Neural progenitor cell (in vitro differentiated cells): ENCODE results near the gene BOLL. TPM values are rescaled to one million over a fixed set of nuclear protein-coding genes. Genes with fewer than 3 reads are reported as not detected.

Experiments
- DNase-seq: peaks from one replicate; pipeline ENCODE4 v3.0.0-alpha.2; 2016; ENCODE audit warnings: low spot score
- H2AFZ ChIP-seq: fragments of 200-600 bp; sonication (generic); replicated peaks from 2 replicates; pipeline ENCODE4 v1.6.1; 2016; ENCODE audit warnings: antibody characterized with exemption
- H3F3A ChIP-seq: fragments of 200-600 bp; sonication (generic); 2 replicates; pipeline ENCODE4 v1.6.1; 2016; ENCODE audit warnings: antibody characterized with exemption, low read depth
- H3K27ac ChIP-seq: fragments of 200-600 bp; sonication (generic); 2 replicates; pipeline ENCODE4 v1.5.1; 2016; ENCODE audit warnings: mild to moderate bottlenecking
- H3K27me3 ChIP-seq: fragments of 200-600 bp; sonication (generic); 2 replicates; pipeline ENCODE4 v1.6.1; 2016; ENCODE audit warnings: mild to moderate bottlenecking, moderate library complexity
- H3K36me3 ChIP-seq: fragments of 200-600 bp; sonication (generic); 2 replicates; pipeline ENCODE4 v1.5.1; 2016
- H3K4me1 ChIP-seq: fragments of 200-600 bp; sonication (generic); 2 replicates; pipeline ENCODE4 v1.6.1; 2016; ENCODE audit warnings: mixed run types
- H3K4me2 ChIP-seq: fragments of 200-600 bp; sonication (generic); 2 replicates; pipeline ENCODE4 v1.6.1; 2016
- H3K4me3 ChIP-seq: fragments of 200-600 bp; sonication (generic); 2 replicates; pipeline ENCODE4 v1.5.1; 2016
- H3K79me2 ChIP-seq: fragments of 200-600 bp; sonication (generic); 2 replicates; pipeline ENCODE4 v1.6.1; 2016; ENCODE audit warnings: low read depth
- H3K9ac ChIP-seq: fragments of 200-600 bp; sonication (generic); 2 replicates; pipeline ENCODE4 v1.6.1; 2016
- H3K9me3 ChIP-seq: fragments of 200-600 bp; sonication (generic); 2 replicates; pipeline ENCODE4 v1.5.1; 2016; ENCODE audit warnings: low read depth
- H4K20me1 ChIP-seq: fragments of 200-600 bp; sonication (generic); 2 replicates; pipeline ENCODE4 v1.6.1; 2016; ENCODE audit warnings: low read depth
- H3K27ac Mint-ChIP-seq: 3 replicates; pipeline ENCODE4 v1.8.0; 2021; ENCODE audit warnings: mixed read lengths
- H3K27me3 Mint-ChIP-seq: 2 replicates; pipeline ENCODE4 v1.8.0; 2022; ENCODE audit warnings: low read depth, mild to moderate bottlenecking, inconsistent platforms, moderate library complexity, mixed read lengths; ENCODE audit not compliant: insufficient read depth
- H3K36me3 Mint-ChIP-seq: 3 replicates; pipeline ENCODE4 v1.8.0; 2021; ENCODE audit warnings: mixed read lengths
- H3K4me1 Mint-ChIP-seq: 3 replicates; pipeline ENCODE4 v1.8.0; 2021; ENCODE audit warnings: mixed read lengths
- H3K4me3 Mint-ChIP-seq: 3 replicates; pipeline ENCODE4 v1.8.0; 2021; ENCODE audit warnings: mild to moderate bottlenecking, moderate library complexity, mixed read lengths
- H3K9me3 Mint-ChIP-seq: 3 replicates; pipeline ENCODE4 v1.8.0; 2020; ENCODE audit warnings: mixed read lengths
- EZH2 ChIP-seq: fragments of 200-600 bp; sonication (generic); IDR thresholded peaks from 2 replicates; pipeline ENCODE4 v1.6.1; 2017; ENCODE audit warnings: antibody characterized with exemption, mild to moderate bottlenecking, moderate library complexity
- EZH2phosphoT487 ChIP-seq: fragments of 200-600 bp; sonication (generic); IDR thresholded peaks from 2 replicates; pipeline ENCODE4 v1.6.1; 2017; ENCODE audit warnings: antibody characterized with exemption
- total RNA-seq: library from RNA; depleted of rRNA; stranded (reverse); fragments of >200 nt; gene quantifications from 2 replicates; pipeline ENCODE4 v1.2.3, GENCODE V29; 2015; ENCODE audit warnings: low replicate concordance
- TF ChIP-seq, protein P1 (sequence below): fragments of 200-600 bp; sonication (generic); IDR thresholded peaks from 2 replicates; pipeline ENCODE4 v1.5.1; 2017; ENCODE audit warnings: antibody characterized with exemption, mild to moderate bottlenecking

BOLL gene
- total RNA-seq, 1 donor from 2014 or later, result not detected

- peak overlapping the region; percentile 13 for H3K27ac Mint-ChIP-seq
- Histone ChIP-seq H3K4me1 (peaks cover 31% of the 10 kb centered on the region), H3K36me3 (no peaks in the 10 kb centered on the region), H3K9ac (no peak overlapping the region), H3K4me2 (no peak overlapping the region), H3K27me3 (no peaks in the 10 kb centered on the region), H3K27ac (no peak overlapping the region), H3F3A (peaks cover 11% of the 10 kb centered on the region), H3K4me3 (no peak overlapping the region), H2AFZ (no peak overlapping the region), H3K9me3 (no peaks in the 10 kb centered on the region), H4K20me1 (no peaks in the 10 kb centered on the region), H3K79me2 (no peaks in the 10 kb centered on the region)
- no peaks in the 10 kb centered on the region for H3K27me3 Mint-ChIP-seq
- TF ChIP-seq EZH2 (no peak), EZH2phosphoT487 (no peak)
- TF ChIP-seq, protein P1, sequence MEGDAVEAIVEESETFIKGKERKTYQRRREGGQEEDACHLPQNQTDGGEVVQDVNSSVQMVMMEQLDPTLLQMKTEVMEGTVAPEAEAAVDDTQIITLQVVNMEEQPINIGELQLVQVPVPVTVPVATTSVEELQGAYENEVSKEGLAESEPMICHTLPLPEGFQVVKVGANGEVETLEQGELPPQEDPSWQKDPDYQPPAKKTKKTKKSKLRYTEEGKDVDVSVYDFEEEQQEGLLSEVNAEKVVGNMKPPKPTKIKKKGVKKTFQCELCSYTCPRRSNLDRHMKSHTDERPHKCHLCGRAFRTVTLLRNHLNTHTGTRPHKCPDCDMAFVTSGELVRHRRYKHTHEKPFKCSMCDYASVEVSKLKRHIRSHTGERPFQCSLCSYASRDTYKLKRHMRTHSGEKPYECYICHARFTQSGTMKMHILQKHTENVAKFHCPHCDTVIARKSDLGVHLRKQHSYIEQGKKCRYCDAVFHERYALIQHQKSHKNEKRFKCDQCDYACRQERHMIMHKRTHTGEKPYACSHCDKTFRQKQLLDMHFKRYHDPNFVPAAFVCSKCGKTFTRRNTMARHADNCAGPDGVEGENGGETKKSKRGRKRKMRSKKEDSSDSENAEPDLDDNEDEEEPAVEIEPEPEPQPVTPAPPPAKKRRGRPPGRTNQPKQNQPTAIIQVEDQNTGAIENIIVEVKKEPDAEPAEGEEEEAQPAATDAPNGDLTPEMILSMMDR, result no peak
- peaks cover 2% of the 10 kb centered on the region for H3K36me3 Mint-ChIP-seq
- H3K4me3 Mint-ChIP-seq, result no peak overlapping the region
- H3K9me3 Mint-ChIP-seq, result no peaks in the 10 kb centered on the region
- no peak for DNase-seq
- peaks cover 35% of the 10 kb centered on the region for H3K4me1 Mint-ChIP-seq
Measured at GRCh38 chr2:197677483-197677882, 107.6 kb downstream of the BOLL start.

- Histone ChIP-seq H3K27ac (no peak overlapping the region), H3K9me3 (no peaks in the 10 kb centered on the region)
Measured at GRCh38 chr2:197677056-197677455, 108.1 kb downstream of the BOLL start.

More at GRCh38 chr2:197677056-197677455, 108.1 kb downstream of the BOLL start:
- peaks cover 11% of the 10 kb centered on the region for H3F3A ChIP-seq
- Mint-ChIP-seq H3K4me3 (no peak overlapping the region), H3K4me1 (peaks cover 38% of the 10 kb centered on the region), H3K27ac (peak overlapping the region; percentile 7), H3K9me3 (no peaks in the 10 kb centered on the region), H3K36me3 (peaks cover 2% of the 10 kb centered on the region), H3K27me3 (no peaks in the 10 kb centered on the region)
- H3K36me3 ChIP-seq, result no peaks in the 10 kb centered on the region
- no peak overlapping the region for H3K4me3 ChIP-seq
- TF ChIP-seq EZH2phosphoT487, result no peak
- TF ChIP-seq, protein P1, result no peak
- TF ChIP-seq EZH2, result no peak
- H3K27me3 ChIP-seq, result no peaks in the 10 kb centered on the region
- H3K79me2 ChIP-seq, result no peaks in the 10 kb centered on the region
- H3K4me1 ChIP-seq, result peaks cover 31% of the 10 kb centered on the region
- H3K4me2 ChIP-seq, result no peak overlapping the region
- no peak for DNase-seq
- H3K9ac ChIP-seq, result no peak overlapping the region
- no peaks in the 10 kb centered on the region for H4K20me1 ChIP-seq
- H2AFZ ChIP-seq, result no peak overlapping the region

Other genes starting within 250 kb of the BOLL start
- 3.1 and 8.2 TPM in 2 replicates for gene RFTN2, start 109.7 kb downstream of the BOLL start, total RNA-seq
- 5.7 and 8.4 TPM in 2 replicates for gene MARS2, start 80.0 kb downstream of the BOLL start, total RNA-seq
- 0.28 and 0.41 TPM in 2 replicates for gene PLCL1, start 19.3 kb upstream of the BOLL start, total RNA-seq